Astrocyte of the hippocampus (primary cell): ENCODE data around the gene MDFI.
A peak's percentile ranks its signal among the peaks of the same experiment; 100 is the strongest.

Source experiments
- DNase-seq: peaks from one replicate; pipeline ENCODE4 v3.0.0; 2011; ENCODE audit warnings: low read depth, low spot score

The MDFI gene

GRCh38 chr6:41634657-41635056 is 3.6 kb upstream of the MDFI start:
- peak; percentile 88 for DNase-seq

- DNase-seq, result no peak
These were observed 2.9 kb upstream of the MDFI start for GRCh38 chr6:41635365-41635764.

GRCh38 chr6:41636833-41637193 is 1.5 kb upstream of the MDFI start:
- DNase-seq, result peak; percentile 68

- peak; percentile 46 for DNase-seq
These were observed 870 bp upstream of the MDFI start for GRCh38 chr6:41637194-41638001.

- peak; percentile 76 for DNase-seq
These were observed 904 bp downstream of the MDFI start for GRCh38 chr6:41638935-41639808.

- DNase-seq, result peak; percentile 53
These were observed 1.6 kb downstream of the MDFI start for GRCh38 chr6:41639809-41640371.

GRCh38 chr6:41640426-41640825 is 2.2 kb downstream of the MDFI start:
- peak; percentile 88 for DNase-seq

- DNase-seq, result no peak
These were observed 3.2 kb downstream of the MDFI start for GRCh38 chr6:41641352-41641925.

- no peak for DNase-seq
These were observed 4.1 kb downstream of the MDFI start for GRCh38 chr6:41642090-41642959.

- no peak for DNase-seq
These were observed 5.0 kb downstream of the MDFI start for GRCh38 chr6:41642960-41643898.

- DNase-seq, result no peak
These were observed 5.6 kb downstream of the MDFI start for GRCh38 chr6:41643899-41644269.

- DNase-seq, result no peak
These were observed 6.1 kb downstream of the MDFI start for GRCh38 chr6:41644297-41644879.

- no peak for DNase-seq
These were observed 6.8 kb downstream of the MDFI start for GRCh38 chr6:41645007-41645618.

GRCh38 chr6:41646026-41646795 is 7.9 kb downstream of the MDFI start:
- DNase-seq, result no peak

GRCh38 chr6:41647061-41647511 is 8.8 kb downstream of the MDFI start:
- DNase-seq, result peak; percentile 33

- no peak for DNase-seq
These were observed 9.9 kb downstream of the MDFI start for GRCh38 chr6:41648070-41648585.

GRCh38 chr6:41648921-41649320 is 10.7 kb downstream of the MDFI start:
- no peak for DNase-seq

- no peak for DNase-seq
These were observed 11.3 kb downstream of the MDFI start for GRCh38 chr6:41649596-41649995.
